Lung (tissue), 12 donors: ENCODE measurements around the gene TREM2. TPM values are rescaled to one million over a fixed set of nuclear protein-coding genes. Genes with fewer than 3 reads are reported as not detected.

Experiments used
- ATAC-seq: fragments of 200-7000 bp; cut with Tn5 transposase; one replicate; pipeline ENCODE4 v1.9.1; 2020; ENCODE audit warnings: moderate number of reproducible peaks; ENCODE audit not compliant: insufficient read depth, low FRiP score
- DNase-seq, 3 donors: peaks; one replicate each; pipeline ENCODE4 v3.0.0-alpha.2; 2013 to 2017
- H3K27ac ChIP-seq, 2 donors: one replicate each; pipeline ENCODE4 v1.5.1; 2013; ENCODE audit warnings: mild to moderate bottlenecking in 2 of 2, moderate library complexity in 2 of 2, control low read depth in 1 of 2, inconsistent platforms in 1 of 2, low read depth in 1 of 2, low read length in 1 of 2
- H3K27me3 ChIP-seq, 3 donors: one replicate each; pipeline ENCODE4 v1.5.1; 2013; ENCODE audit warnings: low read length in 2 of 3; ENCODE audit not compliant: control insufficient read depth in 3 of 3, insufficient read depth in 3 of 3
- H3K36me3 ChIP-seq, 4 donors: one replicate each; pipeline ENCODE4 v1.5.1; 2013; ENCODE audit warnings: low read length in 4 of 4, mild to moderate bottlenecking in 1 of 4, moderate library complexity in 1 of 4; ENCODE audit not compliant: control insufficient read depth in 4 of 4, insufficient read depth in 4 of 4
- H3K4me1 ChIP-seq, 5 donors: one replicate each; pipeline ENCODE4 v1.5.1; 2013; ENCODE audit warnings: low read length in 5 of 5, mild to moderate bottlenecking in 2 of 5, moderate library complexity in 1 of 5; ENCODE audit not compliant: control insufficient read depth in 5 of 5, insufficient read depth in 5 of 5
- H3K4me3 ChIP-seq: one replicate; pipeline ENCODE4 v1.5.1; 2013; ENCODE audit warnings: mild to moderate bottlenecking, control low read depth, moderate library complexity
- H3K9ac ChIP-seq, 2 donors: one replicate each; pipeline ENCODE4 v1.5.1; 2013; ENCODE audit warnings: low read length in 2 of 2, control low read depth in 1 of 2; ENCODE audit not compliant: insufficient read depth in 1 of 2
- H3K9me3 ChIP-seq, 4 donors: one replicate each; pipeline ENCODE4 v1.5.1; 2013; ENCODE audit warnings: low read length in 3 of 4, mild to moderate bottlenecking in 1 of 4, moderate library complexity in 1 of 4; ENCODE audit not compliant: control insufficient read depth in 4 of 4, insufficient read depth in 3 of 4
- WGBS, 2 donors: extraction: QIAGEN DNeasy Blood & Tissue Kit; methylation state at CpG; one replicate each; pipeline ENCODE4 v1.1.7; 2013; 5-methylcytosine and 5-hydroxymethylcytosine counted together
- polyA plus RNA-seq, 2 donors: library from polyadenylated mRNA; stranded (reverse); fragments of 200-250 nt; gene quantifications; one replicate each; pipeline ENCODE4 v1.2.1, GENCODE V29; 2013
- total RNA-seq, 2 donors: library from RNA; depleted of rRNA in 1 of 2; stranded (reverse); fragments of >200 nt in 1 of 2; gene quantifications; one replicate each; pipeline ENCODE4 v1.2.1, GENCODE V29; 2014 to 2021
- TF ChIP-seq, protein P1 (sequence below): IDR thresholded peaks from 2 replicates; pipeline ENCODE4 v1.5.1; 2012; ENCODE audit warnings: mild to moderate bottlenecking; ENCODE audit errors: control extremely low read depth, extremely low read depth
- donor health status: control.
- donor health status: control.
- donor health status: Bipolar disorder and iron deficiency.
- donor health status: healthy.
- donor health status: DM: yes; HTN: yes; CAD: no.

TREM2 gene
- total and polyA plus RNA-seq, 4 donors = 1.6 to 48.0 (median 9.1) TPM

GRCh38 chr6:41155132-41155805 is 7.6 kb downstream of the TREM2 start:
- Histone ChIP-seq H3K36me3 (no peaks in the 10 kb centered on the region), H3K4me1 (peaks cover 0 to 13% (median 4%) of the 10 kb centered on the region in 5 donors), H3K27me3 (no peaks in the 10 kb centered on the region), H3K27ac (no peak overlapping the region), H3K9me3 (no peaks in the 10 kb centered on the region), H3K9ac (no peak overlapping the region), H3K4me3 (no peak overlapping the region)
- 50 to 70% methylated on average over 7 of the region's 7 CpGs for WGBS, 2 donors
- DNase-seq (no peak), ATAC-seq (no peak)
- TF ChIP-seq, protein P1, sequence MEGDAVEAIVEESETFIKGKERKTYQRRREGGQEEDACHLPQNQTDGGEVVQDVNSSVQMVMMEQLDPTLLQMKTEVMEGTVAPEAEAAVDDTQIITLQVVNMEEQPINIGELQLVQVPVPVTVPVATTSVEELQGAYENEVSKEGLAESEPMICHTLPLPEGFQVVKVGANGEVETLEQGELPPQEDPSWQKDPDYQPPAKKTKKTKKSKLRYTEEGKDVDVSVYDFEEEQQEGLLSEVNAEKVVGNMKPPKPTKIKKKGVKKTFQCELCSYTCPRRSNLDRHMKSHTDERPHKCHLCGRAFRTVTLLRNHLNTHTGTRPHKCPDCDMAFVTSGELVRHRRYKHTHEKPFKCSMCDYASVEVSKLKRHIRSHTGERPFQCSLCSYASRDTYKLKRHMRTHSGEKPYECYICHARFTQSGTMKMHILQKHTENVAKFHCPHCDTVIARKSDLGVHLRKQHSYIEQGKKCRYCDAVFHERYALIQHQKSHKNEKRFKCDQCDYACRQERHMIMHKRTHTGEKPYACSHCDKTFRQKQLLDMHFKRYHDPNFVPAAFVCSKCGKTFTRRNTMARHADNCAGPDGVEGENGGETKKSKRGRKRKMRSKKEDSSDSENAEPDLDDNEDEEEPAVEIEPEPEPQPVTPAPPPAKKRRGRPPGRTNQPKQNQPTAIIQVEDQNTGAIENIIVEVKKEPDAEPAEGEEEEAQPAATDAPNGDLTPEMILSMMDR = no peak

DNA sequence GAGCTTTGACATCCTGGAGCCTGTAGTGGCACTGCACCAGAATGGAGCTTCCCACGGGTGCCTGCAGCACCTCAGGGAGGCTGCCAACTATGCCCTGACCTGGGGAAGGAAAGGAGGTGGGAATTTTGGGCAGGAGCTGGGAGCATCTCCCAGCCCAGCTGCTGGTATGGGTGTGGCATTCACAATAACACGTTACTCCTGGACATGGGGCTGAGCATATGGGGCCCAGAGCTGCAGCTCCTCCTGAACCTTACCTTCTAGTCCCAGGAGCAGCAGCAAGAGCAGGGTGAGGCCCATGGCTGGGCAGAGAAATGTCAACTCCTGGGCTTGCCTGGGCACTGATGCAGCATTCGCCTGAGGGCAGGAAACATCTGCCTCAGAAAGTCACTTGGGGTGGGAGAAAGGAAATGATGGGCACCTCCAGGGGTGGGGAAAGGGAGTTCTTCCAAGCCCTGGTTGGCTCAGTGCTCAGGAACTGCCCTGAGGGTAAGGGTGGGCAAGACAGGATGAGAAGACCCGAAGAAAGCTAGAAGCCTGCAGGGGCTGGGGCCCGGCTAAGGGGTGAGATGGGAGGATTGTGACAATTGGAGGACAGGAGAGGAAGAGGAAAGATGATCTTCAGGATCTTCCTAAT is 8.8 kb downstream of the TREM2 start, which contains the start of gene TREML1:
Gene TREML1, minus strand, starts transcription at position 356 of the 634 bp plus-strand sequence. Its CDS starts 59 bp downstream, at position 297.
- Histone ChIP-seq H3K4me1 (peaks cover 0 to 3% (median 1%) of the 10 kb centered on the region in 5 donors), H3K9ac (no peak within 1 kb of the TSS), H3K27ac (no peak within 1 kb of the TSS), H3K36me3 (no peaks in the 10 kb centered on the region), H3K4me3 (no peak within 1 kb of the TSS), H3K27me3 (no peaks in the 10 kb centered on the region), H3K9me3 (no peaks in the 10 kb centered on the region)
- WGBS, 2 donors = 51 to 56% methylated on average over 5 of the region's 5 CpGs
- DNase-seq = no peak
- TF ChIP-seq, protein P1 = no peak
- ATAC-seq = no peak

DNA sequence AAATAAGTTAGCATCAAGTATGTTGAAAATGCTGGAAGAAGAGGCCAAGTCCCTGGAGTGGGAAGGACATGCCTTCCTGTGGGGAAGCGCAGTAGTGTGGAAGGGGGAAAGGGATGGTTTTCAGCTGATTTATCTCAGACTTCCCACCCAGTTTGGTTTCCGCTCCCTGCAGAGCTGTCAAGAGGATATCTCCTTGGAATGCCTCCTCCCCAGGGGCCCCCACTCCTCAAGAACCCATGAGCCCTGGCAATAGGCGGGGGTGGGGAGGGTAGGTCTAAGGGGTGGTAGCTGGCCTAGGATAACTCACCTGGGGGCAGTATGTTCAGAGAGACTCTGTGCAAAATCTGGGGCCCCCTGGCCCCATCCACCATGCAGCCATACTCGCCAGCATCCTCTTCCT is 9.5 kb downstream of the TREM2 start:
- no peak overlapping the region for H3K27ac ChIP-seq
- no peaks in the 10 kb centered on the region for H3K27me3 ChIP-seq
- no peak overlapping the region for H3K9ac ChIP-seq
- no peaks in the 10 kb centered on the region for H3K9me3 ChIP-seq
- DNase-seq (no peak), ATAC-seq (no peak)
- TF ChIP-seq, protein P1 = no peak
- WGBS, 2 donors = 79 to 89% methylated on average over 4 of the region's 4 CpGs
- no peaks in the 10 kb centered on the region for H3K36me3 ChIP-seq
- H3K4me3 ChIP-seq = no peak overlapping the region
- peaks cover 0 to 1% (median 0%) of the 10 kb centered on the region in 5 donors for H3K4me1 ChIP-seq
